Spleen (tissue), 11 donors: Measurements from ENCODE around the gene CEMIP2. TPM values are rescaled to one million over a fixed set of nuclear protein-coding genes. Genes with fewer than 3 reads are reported as not detected.

Experiments
- DNase-seq: peaks from one replicate; pipeline ENCODE4 v3.0.0-alpha.2; 2020
- H3K27ac ChIP-seq, 8 donors: fragments of 200-600 bp; sonication (generic) in 7 of 8; 1 replicate in 4 of 8; 2 replicates in 4 of 8; pipeline versions ENCODE4 v1.5.0 to v1.8.0; 2016 to 2021; ENCODE audit warnings: inconsistent platforms in 4 of 8, mild to moderate bottlenecking in 4 of 8, moderate library complexity in 1 of 8
- H3K27me3 ChIP-seq, 7 donors: fragments of 200-600 bp; sonication (generic) in 6 of 7; replicated peaks in 1 of 7; 1 replicate in 4 of 7; 2 replicates in 3 of 7; pipeline versions ENCODE4 v1.5.0 to v1.8.0; 2016 to 2021; ENCODE audit warnings: inconsistent platforms in 3 of 7, mild to moderate bottlenecking in 1 of 7
- H3K36me3 ChIP-seq, 6 donors: fragments of 200-600 bp; sonication (generic) in 5 of 6; 1 replicate in 4 of 6; 2 replicates in 2 of 6; pipeline versions ENCODE4 v1.5.0 to v1.8.0; 2016 to 2021; ENCODE audit warnings: inconsistent platforms in 2 of 6
- H3K4me1 ChIP-seq, 6 donors: fragments of 200-600 bp; sonication (generic) in 5 of 6; 1 replicate in 3 of 6; 2 replicates in 3 of 6; pipeline versions ENCODE4 v1.5.0 to v1.8.0; 2016 to 2021; ENCODE audit warnings: inconsistent platforms in 3 of 6
- H3K4me3 ChIP-seq, 8 donors: fragments of 200-600 bp; sonication (generic) in 7 of 8; 1 replicate in 4 of 8; 2 replicates in 4 of 8; pipeline versions ENCODE4 v1.5.0 to v1.8.0; 2016 to 2021; ENCODE audit warnings: inconsistent platforms in 4 of 8, mild to moderate bottlenecking in 4 of 8, moderate library complexity in 2 of 8
- H3K9me3 ChIP-seq, 8 donors: fragments of 200-600 bp; sonication (generic) in 7 of 8; 1 replicate in 4 of 8; 2 replicates in 4 of 8; pipeline versions ENCODE4 v1.5.0 to v1.8.0; 2016 to 2021; ENCODE audit warnings: inconsistent platforms in 4 of 8
- POLR2A ChIP-seq, 3 donors: fragments of 450-650 bp; IDR thresholded peaks; one replicate each; pipeline ENCODE4 v1.5.1; 2017; ENCODE audit warnings: antibody characterized with exemption in 3 of 3, mild to moderate bottlenecking in 1 of 3
- POLR2AphosphoS5 ChIP-seq, 3 donors: sonication (generic); formaldehyde crosslinking; IDR thresholded peaks; one replicate each; pipeline ENCODE4 v1.5.1; 2017; ENCODE audit warnings: antibody characterized with exemption in 3 of 3
- WGBS, 5 donors: extraction: QIAGEN DNeasy Blood & Tissue Kit in 3 of 5; methylation state at CpG; one replicate each; pipeline versions ENCODE4 v1.1.5 to v1.1.7; 2013 to 2018; 5-methylcytosine and 5-hydroxymethylcytosine counted together
- intact Hi-C: fragments of 100-400 bp; cut with DNase I; formaldehyde crosslinking; loops from one replicate; pipeline ENCODE4 v1.15.0; 2023; ENCODE audit warnings: low total_unique reads
- polyA plus RNA-seq, 3 donors: library from polyadenylated mRNA; stranded (reverse); fragments of 200-250 nt; gene quantifications; one replicate each; pipeline ENCODE4 v1.2.1, GENCODE V29; 2013
- total RNA-seq, 7 donors: library from RNA; depleted of rRNA in 3 of 7; stranded (reverse); fragments of >200 nt in 3 of 7; fragmentation: NEBNext Ultra II Directional in 4 of 7; extraction: Animal tissue kit (Norgen Biotek cat#: 25700) in 4 of 7; gene quantifications; one replicate each; pipeline versions ENCODE4 v1.1.0 to v1.2.1, GENCODE V29; 2016 to 2021
- TF ChIP-seq, protein P1 (sequence below), 11 experiments: fragments of 200-600 bp in 7 of 11; fragments of 450-650 bp in 4 of 11; sonication (generic) in 4 of 11; IDR thresholded peaks in 8 of 11; conservative IDR thresholded peaks in 3 of 11; 1 replicate in 7 of 11; 2 replicates in 4 of 11; pipeline versions ENCODE4 v1.4.0 to v1.8.0; 2016 to 2021; ENCODE audit warnings: antibody characterized with exemption in 11 of 11, inconsistent platforms in 4 of 11, mild to moderate bottlenecking in 1 of 11
- donor health status: healthy with polysubstance abuse.
- donor health status: DM: no; HTN: no; CAD: no; lungs with moderate emphysema.
- donor health status: DM: no; HTN: no; CAD: no.
- donor health status: Bipolar disorder and iron deficiency.
- donor health status: healthy.
- donor health status: DM: no; HTN: no; CAD: no.
- donor health status: DM: yes; HTN: yes; CAD: no.

Gene CEMIP2
- total and polyA plus RNA-seq, 10 donors = 14.2 to 175 (median 86.1) TPM

- intact Hi-C loops = no loop called here
Measured at GRCh38 chr9:71634752-71635151, 133.6 kb downstream of the CEMIP2 start.

More at GRCh38 chr9:71634752-71635151, 133.6 kb downstream of the CEMIP2 start:
- Histone ChIP-seq H3K36me3 (no peaks in the 10 kb centered on the region), H3K4me1 (peaks cover 5 to 45% (median 17%) of the 10 kb centered on the region in 6 donors), H3K4me3 (no peak overlapping the region), H3K27me3 (no peaks in the 10 kb centered on the region), H3K9me3 (no peaks in the 10 kb centered on the region), H3K27ac (no peak overlapping the region)
- DNase-seq = no peak
- no peak for TF ChIP-seq POLR2A (IDR thresholded peaks at IDR 0.05)
- TF ChIP-seq POLR2AphosphoS5 (IDR thresholded peaks at IDR 0.05) = no peak
- TF ChIP-seq, protein P1, sequence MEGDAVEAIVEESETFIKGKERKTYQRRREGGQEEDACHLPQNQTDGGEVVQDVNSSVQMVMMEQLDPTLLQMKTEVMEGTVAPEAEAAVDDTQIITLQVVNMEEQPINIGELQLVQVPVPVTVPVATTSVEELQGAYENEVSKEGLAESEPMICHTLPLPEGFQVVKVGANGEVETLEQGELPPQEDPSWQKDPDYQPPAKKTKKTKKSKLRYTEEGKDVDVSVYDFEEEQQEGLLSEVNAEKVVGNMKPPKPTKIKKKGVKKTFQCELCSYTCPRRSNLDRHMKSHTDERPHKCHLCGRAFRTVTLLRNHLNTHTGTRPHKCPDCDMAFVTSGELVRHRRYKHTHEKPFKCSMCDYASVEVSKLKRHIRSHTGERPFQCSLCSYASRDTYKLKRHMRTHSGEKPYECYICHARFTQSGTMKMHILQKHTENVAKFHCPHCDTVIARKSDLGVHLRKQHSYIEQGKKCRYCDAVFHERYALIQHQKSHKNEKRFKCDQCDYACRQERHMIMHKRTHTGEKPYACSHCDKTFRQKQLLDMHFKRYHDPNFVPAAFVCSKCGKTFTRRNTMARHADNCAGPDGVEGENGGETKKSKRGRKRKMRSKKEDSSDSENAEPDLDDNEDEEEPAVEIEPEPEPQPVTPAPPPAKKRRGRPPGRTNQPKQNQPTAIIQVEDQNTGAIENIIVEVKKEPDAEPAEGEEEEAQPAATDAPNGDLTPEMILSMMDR (IDR thresholded peaks at IDR 0.05 in 8 of 11, conservative IDR thresholded peaks at IDR 0.05 in 3 of 11) = no peak
- WGBS, 5 donors = 91 to 98% (median 92%) methylated on average over 4 of the region's 4 CpGs

Other genes with a start within 250 kb of the CEMIP2 start
- gene ABHD17B, start 142.7 kb upstream of the CEMIP2 start, total RNA-seq = 10 to 100 TPM; 14.9 to 26.6 (median 17.9) TPM
- gene ABHD17B, start 142.7 kb upstream of the CEMIP2 start, polyA plus RNA-seq = 1 to 10 TPM; 3.6 to 8.3 (median 5.9) TPM
- 10 to 100 TPM in 3 of 7 donors, 1 to 10 TPM in 4; 7.3 to 17.8 (median 10.0) TPM for gene C9orf85, start 143.1 kb upstream of the CEMIP2 start, total RNA-seq
- 1 to 10 TPM; 7.1 to 9.5 (median 9.1) TPM for gene C9orf85, start 143.1 kb upstream of the CEMIP2 start, polyA plus RNA-seq